HL-60/S4 (cell line): Measurements from ENCODE around the gene HDGF.

Experiments used
- in situ Hi-C: fragments of 300-500 bp; cut with MboI; formaldehyde crosslinking; loops from 2 replicates; pipeline ENCODE4 v1.14.3; 2022; ENCODE audit warnings: low sequenced_read_pairs

The HDGF gene

DNA sequence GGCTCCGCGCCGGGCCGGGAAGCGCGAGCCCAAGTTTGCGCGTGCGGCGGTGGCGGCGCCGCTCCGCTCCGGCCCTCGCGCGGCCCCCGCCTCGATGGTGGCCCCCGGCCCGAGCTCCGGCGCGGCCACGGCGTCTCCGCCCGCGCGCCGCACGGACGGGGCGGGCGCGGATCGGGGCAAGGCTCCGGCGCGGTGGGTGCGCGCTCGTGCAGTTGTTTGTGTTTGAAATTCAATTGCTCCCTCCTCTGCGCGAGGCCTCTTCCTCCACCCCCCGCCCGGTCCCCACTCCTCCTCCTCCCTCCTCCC is at the start of gene HDGF:
Gene HDGF, minus strand, starts transcription at position 225 of the 306 bp plus-strand sequence. CDS start 246 bp downstream, outside the sequence.
- in situ Hi-C loops: no loop called here

DNA sequence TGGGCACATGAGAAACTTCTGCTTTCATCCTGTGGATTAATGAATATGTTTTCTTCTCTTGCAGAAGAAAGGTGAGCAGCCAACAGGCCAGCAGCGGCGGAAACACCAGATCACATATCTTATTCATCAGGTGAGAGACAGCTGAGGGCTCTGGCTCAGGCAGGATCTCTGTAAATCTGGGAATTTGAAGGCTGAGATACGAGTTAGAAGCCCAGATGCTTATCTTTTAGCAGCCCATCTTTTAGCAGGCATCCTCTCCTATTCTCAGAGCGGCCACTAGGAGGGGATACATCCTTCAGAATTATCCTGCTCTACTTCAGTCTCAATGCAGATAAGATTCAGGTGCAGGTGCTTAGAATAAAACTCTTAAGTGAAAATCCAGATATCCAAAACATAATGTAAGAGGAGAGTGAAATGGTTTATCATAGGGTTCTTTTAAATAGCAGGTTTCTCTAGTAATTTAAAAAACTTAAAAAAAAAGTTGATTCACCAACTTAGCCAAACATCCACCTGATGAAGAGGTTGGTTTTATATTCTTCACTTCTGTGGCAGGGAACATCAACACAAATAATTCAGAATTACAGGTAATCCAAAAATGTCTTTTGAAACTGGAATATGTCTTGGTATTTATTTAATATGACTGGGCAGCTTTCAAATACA is 45.9 kb upstream of the HDGF start:
- in situ Hi-C loops: no loop called here

DNA sequence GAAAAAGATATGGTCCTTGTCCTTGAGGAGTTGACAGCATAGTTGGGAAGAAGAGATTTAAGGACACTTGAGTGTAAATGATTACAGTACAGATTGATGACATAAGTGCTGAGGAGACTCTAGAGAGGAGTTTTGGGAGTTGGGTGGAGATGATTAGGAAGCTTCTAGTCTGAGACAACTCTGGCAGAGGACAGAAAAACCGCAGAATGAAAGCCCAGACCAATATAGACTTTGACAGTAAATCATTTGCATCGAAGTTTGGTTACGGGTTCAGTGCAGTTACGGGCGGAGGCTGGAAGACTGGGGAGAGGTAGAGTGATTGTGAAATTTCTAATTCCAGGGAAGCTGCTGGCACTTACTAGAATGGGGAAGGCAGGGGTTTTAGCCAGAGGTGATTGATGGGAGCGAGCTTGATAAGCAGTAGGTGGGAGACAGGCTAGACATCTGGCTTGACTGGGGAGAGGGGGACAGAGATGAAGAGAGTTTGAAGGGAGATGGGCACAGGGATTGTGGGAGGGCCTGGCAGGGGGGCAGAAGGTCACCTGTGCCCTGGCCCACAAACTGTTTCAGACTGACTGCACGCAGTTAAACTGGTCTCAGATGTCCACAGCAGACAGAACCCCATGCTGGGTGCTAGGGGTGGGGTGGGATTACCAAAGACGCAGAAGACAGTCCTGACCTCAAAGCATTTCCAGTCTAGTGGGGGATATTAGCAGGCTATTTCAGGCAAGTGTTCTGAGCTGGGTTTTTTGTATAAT is 45.0 kb upstream of the HDGF start:
- in situ Hi-C loops: no loop called here

DNA sequence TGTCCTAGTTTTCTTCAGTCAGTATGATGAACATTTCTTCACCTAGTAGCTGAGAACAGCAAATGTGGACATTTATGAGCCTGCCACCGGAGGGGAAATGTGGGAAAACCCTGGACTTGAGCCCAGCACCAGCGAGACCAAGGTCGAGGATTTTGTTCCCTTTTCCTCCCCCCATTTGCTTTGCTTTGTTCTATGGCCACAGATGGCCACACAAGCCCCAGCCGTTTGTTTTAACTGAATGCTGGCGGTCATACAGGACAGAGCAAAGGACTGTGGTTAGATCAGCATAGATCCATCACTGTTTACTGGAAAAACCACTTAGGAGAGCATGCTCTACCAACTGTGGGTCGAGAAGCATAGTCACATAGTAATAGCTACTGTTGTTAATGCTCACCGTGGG is 44.3 kb upstream of the HDGF start:
- in situ Hi-C loops: no loop called here

DNA sequence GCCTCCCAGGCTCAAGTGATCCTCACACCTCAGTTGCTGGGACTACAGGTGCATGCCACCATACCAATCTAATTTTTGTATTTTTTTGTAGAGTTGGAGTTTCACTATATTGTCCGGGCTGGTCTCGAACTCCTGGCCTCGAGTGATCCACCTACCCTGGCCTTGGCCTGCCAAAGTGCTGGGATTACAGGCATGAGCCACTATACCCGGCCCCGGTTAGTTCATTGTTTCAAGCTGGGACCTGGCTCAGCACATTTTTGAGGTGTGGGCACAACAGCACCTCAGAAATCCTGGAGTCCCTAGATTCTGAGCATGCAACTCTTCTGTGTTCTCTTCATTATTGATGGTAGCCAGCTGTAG is 43.9 kb upstream of the HDGF start:
- in situ Hi-C loops: no loop called here

DNA sequence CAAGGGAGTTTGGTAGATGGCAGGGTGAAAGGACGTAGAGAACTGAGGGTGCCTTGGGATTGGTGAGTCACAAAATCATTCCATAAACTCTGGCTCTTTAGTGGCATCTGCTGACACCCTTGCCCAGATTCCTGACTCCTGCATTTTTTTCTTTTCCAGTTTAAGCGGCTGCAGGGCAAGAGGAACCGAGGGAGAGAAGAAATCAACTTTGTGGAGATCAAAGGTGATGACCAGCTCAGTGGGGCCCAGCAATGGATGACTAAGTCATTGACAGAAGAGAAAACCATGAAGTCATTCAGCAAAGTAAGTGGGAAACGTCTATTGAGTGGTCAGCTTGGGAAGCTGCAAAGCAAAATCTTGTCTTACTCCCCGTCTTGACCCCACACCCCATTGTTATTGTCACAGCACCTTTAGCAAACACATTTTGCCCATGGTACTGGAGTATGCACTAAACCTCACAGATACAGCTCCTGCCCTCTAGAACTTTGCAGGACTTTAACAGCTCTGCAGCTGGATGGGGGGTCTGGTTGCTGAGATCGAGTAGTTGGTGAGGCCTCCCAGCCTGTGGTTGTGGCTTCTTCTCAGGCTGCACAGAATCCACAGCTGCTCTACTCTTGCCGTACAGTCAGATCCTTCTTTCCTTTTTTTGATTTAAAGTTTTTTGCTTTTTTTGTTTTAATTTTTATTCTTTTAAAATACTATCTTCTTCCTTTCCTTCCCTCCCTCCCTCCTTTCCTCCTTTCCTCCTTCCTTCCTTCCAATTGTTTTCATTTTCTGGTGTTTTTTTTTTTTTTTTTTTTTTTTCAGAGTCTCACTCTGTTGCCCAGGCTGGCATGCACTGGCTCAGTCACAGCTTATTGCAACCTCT is 43.3 kb upstream of the HDGF start:
- in situ Hi-C loops: no loop called here

DNA sequence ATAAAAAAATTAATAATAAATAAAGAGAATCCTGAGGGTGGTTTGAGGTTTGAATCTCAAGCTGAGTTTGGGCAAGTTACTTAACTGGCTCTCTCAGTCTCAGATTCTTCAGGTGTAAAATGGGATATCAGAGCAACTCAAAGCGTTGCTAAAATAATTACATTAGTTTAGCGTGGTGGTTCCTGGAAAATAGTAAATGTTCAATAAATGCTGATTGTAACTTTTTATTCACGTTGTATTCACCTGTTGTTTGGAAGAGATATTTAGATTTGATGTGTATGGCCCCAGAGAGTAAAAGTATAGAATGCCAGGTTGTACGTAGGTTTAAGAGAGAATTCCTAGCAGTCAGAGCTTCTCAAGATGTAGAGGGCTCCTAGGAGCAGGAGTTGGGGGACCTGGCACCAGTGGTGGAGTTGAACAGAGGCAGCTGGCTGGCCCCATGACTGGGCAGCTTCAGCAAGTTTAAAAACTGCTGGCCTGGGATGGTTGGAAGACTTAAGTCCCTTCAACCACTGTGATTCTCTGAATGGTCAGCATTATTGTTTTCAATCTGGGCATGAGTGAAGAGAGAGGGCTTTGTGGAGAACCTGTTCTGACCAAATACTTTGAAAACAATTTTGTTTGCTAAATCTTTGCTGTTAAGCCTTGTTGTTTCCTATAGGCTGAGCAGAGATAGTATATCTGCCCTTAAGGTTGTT is 38.3 kb upstream of the HDGF start:
- in situ Hi-C loops: no loop called here

DNA sequence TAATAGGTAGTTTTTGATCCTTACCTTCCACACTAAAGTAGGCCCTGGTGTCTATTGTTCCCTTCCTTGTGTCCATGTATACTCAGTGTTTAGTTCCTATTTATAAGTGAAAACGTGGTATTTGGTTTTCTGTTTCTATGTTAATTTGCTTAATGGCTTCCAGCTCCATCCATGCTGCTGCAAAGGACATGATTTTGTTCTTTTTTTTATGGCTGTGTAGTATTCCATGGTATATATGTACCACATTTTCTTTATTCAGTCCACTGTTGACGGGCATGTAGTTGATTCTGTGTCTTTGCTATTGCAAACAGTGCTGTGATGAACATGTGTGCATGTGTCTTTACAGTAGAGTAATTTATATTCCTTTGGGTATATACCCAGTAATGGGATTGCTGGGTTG is 36.7 kb upstream of the HDGF start:
- in situ Hi-C loops: no loop called here

DNA sequence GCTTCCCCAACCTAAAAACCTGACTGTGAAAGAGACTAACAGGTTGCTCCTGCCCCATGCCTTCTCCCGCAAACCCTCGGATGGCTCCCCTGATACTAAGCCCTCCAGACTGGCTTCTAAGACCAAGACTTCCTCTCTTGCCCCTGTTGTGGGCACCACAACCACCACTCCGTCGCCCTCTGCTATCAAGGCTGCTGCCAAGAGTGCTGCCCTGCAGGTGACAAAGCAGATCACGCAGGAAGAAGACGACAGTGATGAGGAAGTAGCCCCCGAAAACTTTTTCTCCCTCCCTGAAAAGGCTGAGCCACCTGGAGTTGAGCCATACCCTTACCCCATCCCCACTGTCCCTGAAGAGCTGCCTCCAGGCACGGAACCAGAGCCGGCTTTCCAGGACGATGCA is 35.2 kb upstream of the HDGF start:
- in situ Hi-C loops: no loop called here

DNA sequence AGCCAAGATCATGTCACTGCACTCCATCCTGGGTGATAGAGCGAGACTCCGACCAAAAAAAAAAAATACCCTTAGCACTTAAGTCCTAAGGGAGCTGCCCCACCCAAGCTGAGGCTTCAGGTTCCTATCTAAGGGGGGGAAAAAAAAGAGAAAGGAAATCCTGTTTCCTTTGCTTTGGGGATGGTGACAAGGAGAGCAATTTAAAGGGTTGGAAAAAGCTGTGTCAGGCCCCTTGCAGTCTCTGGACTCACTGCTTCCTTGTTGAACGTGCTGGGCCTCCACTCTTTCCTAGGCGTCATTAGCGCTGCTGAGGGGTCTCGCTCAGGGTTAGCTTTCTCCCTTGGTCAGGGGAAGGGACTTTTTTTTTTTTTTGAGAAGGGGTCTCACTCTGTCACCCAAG is 34.0 kb upstream of the HDGF start:
- in situ Hi-C loops: no loop called here

DNA sequence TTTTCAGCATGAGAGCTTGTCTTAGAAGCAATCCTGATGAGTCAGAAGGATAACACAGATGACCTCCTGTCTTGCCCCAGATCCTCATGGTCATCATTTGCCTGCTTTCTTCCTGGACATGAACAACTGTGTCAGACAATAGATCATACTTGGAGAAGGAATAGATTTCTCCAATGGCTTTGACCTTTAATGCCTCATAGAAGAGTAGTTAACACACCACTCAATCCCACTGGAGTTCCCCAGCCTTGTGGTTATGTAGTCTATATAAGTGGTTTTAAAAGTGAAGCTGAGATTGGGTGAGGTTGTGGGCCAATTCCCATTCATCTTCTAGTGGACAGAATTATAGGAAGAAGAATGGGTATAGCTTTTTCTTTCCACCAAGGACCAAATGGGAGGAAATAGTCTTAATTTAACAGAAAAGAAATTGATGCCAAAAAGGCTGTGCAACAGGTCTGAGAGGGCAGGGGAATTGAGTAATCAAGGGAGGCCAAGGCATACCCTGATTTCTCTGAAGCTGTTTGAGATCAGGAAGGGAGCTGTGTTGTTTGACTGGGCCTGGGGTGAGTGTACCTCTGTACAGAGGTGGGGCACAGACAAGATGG is 30.2 kb upstream of the HDGF start:
- in situ Hi-C loops: no loop called here

DNA sequence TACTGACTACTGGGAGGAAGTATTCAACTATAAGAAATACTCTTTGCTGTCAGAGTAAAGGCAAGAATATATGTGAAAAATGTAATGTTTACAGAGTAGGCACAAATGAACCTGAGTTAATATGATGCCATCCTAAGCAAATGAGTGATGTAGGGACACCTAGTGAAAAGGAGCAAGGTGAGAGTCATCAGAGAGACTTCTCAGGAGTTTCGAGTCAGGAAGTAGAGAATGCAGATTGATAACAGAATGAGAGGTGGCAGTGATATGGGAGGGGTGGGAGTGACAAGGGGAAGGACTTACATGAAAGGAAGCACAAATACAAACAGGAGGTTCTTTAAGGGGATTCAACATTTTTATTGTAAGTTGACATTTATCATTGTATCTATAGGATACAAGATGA is 26.1 kb upstream of the HDGF start:
- in situ Hi-C loops: no loop called here

DNA sequence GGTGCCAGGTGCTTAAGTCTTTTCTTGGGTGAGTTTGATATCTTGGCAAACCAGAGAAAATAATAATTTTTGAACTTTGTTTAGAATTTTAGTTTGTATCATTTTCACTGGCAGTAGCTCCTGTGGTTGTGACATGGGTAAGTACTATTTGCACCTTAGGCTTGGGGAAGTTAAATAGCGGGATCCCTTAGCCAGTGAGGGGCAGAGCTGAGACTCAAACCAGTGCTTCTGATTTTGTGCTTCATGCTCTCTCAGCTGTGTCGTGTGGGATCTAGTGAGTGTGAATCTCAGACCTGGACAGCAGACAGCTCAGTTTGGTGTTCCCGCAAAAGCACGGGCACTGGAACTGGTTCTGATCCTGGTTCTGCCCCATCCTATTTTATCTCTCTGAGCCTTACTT is 25.5 kb upstream of the HDGF start:
- in situ Hi-C loops: no loop called here

DNA sequence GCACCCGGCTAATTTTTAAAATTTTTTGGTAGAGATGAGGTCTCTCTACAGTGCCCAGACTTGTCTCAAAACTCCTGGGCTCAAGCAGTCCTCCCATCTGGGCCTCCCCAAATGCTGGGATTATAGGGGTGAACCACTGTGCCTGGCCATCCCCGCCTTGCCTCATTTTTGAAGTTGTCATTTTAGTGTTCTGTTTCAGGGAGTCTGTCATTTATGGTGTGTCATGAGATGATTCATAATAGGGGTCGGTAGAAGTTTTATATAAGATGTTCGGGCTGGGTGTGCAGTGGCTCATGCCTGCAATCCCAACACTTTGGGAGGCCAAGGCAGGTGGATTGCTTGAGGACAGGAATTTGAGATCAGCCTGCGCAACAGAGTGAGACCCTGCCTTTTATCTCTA is 24.3 kb upstream of the HDGF start:
- in situ Hi-C loops: no loop called here

DNA sequence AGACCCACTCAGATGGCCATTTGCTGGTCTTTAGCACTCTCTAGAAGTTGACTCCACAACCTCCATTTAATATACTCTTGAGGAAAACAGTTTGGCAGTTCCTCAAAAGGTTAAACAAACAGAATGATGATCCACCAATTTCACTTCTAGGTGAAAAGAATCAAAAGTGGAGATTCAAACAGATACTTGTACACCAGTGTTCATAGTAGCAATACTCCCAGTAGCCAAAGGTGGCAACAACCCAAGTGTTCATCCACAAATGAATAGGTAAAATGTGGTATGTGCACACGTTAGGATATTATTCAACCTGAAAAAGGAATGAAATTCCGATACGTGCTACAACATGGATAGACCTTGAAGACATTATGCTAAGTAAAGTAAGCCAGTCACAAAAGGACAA is 22.1 kb upstream of the HDGF start:
- in situ Hi-C loops: no loop called here

DNA sequence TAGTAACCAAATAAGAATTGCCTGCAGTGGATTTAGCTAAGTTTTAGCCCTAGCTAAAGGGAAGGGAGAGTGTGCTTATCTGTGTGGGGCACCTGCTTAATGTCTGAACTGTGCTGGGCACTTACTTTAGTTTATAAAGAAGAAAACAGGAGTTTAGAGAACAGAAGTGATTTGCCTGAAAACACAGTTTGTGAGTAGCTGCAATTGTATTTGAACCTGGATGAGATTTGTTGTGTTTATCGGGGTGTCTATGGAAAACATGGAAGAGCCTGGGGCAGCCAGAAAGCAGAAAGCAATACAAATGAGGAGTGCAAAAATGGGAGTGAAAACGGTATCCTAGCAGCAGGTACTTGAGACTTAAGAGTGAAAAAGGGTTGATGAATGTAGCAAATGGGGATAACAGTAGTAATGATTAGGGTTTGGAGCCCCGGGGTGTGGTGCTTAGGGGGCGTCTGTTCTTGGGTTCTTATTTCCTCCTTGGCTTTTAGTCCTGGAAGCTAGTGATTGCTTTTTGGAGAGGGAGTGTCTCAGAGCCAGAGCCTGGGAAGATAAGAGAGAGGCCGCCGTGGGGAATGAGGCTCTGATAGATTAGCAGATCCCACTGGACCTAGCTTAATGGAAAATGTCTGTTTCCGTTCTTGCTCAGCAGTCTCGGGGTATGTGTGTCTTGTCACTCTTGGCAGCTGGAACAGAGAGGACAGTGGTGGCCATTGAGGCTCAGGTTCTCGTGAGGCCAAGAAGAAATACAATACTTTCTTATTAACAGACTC is 21.4 kb upstream of the HDGF start:
- in situ Hi-C loops: no loop called here

DNA sequence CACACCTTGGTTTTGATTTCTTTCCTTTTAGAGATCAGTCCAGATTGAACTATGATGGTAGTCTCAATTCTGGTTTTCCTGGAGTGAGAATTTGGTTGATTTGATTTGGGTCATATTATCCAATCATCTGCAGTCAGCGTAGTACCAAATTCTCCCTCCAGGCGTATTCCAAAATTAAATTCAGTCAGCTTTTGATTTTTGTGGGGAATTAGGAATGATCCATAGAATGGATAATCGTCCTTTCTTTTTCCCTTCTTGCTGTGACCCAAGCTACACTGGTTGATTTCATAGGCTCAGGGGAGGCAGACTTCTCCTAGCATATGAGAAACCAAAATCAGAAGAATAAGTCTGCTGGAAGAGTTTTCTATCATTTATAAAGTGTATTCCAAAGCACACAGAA is 20.7 kb upstream of the HDGF start:
- in situ Hi-C loops: no loop called here

DNA sequence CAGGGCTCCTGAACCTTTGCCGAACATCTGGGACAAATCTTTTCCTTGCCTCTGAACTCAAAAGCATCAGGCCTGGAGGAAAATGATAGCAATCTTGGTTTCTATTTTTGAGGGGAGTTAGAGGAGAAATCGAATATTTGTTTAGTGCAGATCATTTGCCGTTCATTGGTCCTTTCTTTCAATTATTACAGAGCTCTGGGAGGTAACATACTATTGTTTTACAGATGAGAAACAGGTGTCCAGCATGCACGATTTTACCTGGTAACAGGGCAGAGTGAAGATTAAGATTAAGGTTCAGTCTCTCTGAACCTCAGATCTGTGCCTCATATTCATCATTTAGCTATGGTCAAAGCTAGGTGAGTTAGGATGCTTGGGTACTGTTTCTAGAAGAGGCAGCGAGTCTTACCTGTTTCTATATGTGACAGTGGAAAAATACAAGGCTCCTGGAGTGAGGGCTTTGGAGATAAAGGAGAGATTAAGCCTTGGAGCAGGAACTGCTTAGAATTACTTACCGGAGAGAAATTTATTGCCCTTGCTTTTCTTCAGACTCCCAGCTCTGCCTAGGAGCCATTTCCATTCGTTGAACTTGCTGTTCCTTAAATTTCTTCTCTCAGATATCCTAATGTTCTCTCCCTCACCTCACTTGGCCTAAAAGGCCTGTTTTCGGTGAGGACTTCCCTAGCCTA is 17.3 kb upstream of the HDGF start:
- in situ Hi-C loops: no loop called here

DNA sequence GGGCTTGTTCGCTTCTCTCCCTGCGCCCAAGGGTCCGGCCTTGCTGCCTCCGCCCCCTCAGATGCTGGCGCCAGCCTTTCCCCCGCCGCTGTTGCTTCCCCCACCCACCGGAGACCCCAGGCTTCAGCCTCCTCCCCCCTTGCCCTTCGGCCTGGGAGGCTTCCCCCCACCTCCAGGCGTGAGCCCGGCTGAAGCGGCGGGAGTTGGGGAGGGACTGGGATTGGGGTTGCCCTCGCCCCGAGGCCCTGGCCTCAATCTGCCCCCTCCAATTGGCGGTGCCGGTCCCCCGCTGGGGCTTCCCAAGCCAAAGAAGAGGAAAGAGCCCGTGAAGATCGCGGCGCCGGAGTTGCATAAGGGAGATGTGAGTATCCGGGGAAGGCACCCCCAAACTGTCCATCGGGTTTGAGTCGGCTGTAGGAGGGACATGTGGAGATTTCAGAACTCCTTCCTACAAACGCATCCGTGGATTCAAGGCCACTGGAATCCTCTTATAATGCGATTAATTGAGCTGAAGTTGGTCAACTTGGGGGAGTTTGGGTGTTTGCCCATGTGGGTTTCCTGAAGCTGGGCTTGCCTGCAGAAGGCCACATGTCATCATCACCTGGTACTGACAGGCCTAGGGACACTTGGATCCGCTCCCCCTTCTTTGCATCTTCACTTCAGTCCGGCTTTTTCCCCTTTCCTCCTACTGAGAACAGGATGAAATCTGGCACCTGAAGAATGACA is 16.6 kb upstream of the HDGF start:
- in situ Hi-C loops: no loop called here
